C4-2B (cell line): ENCODE results near the gene COL23A1.

Source experiments
- H3K27ac ChIP-seq: fragments of 450-650 bp; 2 replicates; pipeline ENCODE4 v1.5.1; 2017
- CTCF ChIP-seq: fragments of 450-650 bp; conservative IDR thresholded peaks from 2 replicates; pipeline ENCODE4 v1.5.1; 2017; ENCODE audit warnings: mild to moderate bottlenecking
- ZFX ChIP-seq: fragments of 450-650 bp; IDR thresholded peaks from 2 replicates; pipeline ENCODE4 v1.6.1; 2017

COL23A1 gene

GRCh38 chr5:178246624-178247279 lies 343.4 kb downstream of the COL23A1 start:
- H3K27ac ChIP-seq: no peak overlapping the region
- no peak for TF ChIP-seq ZFX
- no peak for TF ChIP-seq CTCF

- no peak overlapping the region for H3K27ac ChIP-seq
- TF ChIP-seq CTCF (no peak), ZFX (no peak)
Observed at GRCh38 chr5:178245389-178245788, 344.8 kb downstream of the COL23A1 start.

GRCh38 chr5:178244576-178244975 lies 345.6 kb downstream of the COL23A1 start:
- H3K27ac ChIP-seq: no peak overlapping the region
- TF ChIP-seq ZFX (no peak), CTCF (no peak)

- H3K27ac ChIP-seq: no peak overlapping the region
- TF ChIP-seq ZFX: no peak
- TF ChIP-seq CTCF: no peak
Observed at GRCh38 chr5:178242416-178242815, 347.8 kb downstream of the COL23A1 start.

- no peak for TF ChIP-seq ZFX
- no peak for TF ChIP-seq CTCF
- no peak overlapping the region for H3K27ac ChIP-seq
Observed at GRCh38 chr5:178241688-178242231, 348.4 kb downstream of the COL23A1 start.

GRCh38 chr5:178241231-178241663 lies 348.9 kb downstream of the COL23A1 start:
- H3K27ac ChIP-seq: no peak overlapping the region
- TF ChIP-seq ZFX (no peak), CTCF (no peak)

GRCh38 chr5:178240766-178241165 lies 349.4 kb downstream of the COL23A1 start:
- no peak overlapping the region for H3K27ac ChIP-seq
- no peak for TF ChIP-seq ZFX
- TF ChIP-seq CTCF: no peak
